HG02623 (cell line): ENCODE data around the gene PSMG4.
"Not testable (repeated sequence)": the region's sequence is repeated elsewhere in the genome, so short reads cannot be mapped to it uniquely, and the experiment has no call there.

Experiments used
- ATAC-seq: cut with Tn5 transposase; IDR thresholded peaks from one replicate; pipeline ENCODE4 v1.9.1; 2021; ENCODE audit warnings: moderate library complexity; ENCODE audit not compliant: unreplicated experiment

Gene PSMG4

DNA sequence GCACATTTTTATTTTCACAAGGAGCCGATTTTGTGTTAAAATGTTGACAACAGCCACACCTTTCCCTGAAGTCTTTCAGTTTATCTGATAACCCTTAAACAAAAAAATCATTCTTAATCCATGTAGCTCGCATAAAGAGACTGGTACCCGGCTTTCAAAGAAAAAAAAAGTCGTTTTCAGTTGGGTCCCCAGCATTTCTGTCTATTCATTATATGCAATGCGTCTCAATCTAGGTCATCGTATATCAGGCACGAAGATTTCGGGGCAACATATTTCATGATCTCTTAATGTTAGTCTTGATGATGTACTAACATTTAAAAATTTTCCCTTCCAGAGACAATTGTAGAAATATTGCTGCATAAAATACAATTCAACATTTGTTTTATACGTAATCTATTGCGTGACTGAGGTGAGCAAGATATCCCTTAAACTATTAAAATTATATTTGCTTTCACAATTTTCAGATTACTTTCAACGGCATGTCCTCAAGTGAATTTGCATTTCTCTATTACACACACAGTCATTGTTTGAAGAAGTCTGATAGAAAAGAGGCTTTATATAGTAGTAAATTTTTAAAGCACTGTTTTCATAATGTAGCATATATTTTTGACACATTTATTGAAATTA, 28.4 kb upstream of the PSMG4 start:
- ATAC-seq, result no peak

DNA sequence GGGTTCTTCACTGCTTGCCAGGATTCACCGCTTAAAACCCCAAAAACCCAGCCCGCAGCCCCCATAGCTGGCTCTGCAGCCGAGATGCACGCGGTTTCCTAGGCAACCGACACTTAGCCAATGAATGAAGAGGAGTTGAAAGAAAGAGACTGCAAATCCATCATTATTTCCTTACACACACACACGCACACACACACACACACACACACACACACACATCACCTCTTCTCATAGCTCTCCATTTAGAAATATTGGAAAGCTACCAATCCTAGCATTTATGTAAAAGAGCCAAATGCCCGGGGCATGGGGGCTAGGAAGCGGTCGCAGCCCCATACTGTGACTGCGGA, 27.9 kb upstream of the PSMG4 start:
- no peak for ATAC-seq

DNA sequence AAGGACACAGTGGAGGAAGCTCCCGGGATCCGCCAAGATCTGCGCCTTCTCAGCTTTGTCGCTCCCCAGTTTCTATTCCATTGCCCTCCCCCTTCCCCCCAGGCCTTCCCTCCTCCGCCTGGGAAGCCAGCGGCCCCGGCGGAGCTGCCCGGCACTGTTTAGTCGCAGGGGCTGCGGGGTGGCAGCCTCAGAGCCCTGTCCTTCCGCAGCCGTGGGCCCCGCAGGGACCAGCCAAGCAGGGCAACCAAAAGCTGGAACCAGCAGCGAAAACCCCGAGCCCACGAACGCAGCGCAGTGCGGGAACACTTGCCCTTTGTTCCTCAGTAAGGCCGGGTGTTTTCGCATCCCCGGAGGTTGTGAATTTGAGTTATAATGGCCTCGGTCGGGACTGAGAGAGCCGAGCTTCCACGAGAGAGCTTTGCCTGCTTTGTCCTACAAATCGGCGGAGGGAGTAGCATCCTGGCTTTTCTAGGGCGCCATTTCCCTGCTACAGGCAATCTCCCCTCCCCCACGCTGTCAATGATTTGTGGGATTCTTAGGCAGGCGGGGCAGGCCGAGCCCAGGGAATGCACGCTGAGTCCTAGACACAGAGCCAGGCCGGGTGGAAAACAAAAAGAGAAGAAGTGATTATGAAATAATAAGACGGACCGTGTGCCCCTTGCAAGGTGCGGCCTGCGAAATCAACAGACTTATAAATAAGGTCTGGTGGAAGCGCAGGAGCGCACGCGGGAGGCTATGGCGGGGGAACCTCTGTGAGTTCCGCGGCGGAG, 27.3 kb upstream of the PSMG4 start:
- ATAC-seq, result no peak

DNA sequence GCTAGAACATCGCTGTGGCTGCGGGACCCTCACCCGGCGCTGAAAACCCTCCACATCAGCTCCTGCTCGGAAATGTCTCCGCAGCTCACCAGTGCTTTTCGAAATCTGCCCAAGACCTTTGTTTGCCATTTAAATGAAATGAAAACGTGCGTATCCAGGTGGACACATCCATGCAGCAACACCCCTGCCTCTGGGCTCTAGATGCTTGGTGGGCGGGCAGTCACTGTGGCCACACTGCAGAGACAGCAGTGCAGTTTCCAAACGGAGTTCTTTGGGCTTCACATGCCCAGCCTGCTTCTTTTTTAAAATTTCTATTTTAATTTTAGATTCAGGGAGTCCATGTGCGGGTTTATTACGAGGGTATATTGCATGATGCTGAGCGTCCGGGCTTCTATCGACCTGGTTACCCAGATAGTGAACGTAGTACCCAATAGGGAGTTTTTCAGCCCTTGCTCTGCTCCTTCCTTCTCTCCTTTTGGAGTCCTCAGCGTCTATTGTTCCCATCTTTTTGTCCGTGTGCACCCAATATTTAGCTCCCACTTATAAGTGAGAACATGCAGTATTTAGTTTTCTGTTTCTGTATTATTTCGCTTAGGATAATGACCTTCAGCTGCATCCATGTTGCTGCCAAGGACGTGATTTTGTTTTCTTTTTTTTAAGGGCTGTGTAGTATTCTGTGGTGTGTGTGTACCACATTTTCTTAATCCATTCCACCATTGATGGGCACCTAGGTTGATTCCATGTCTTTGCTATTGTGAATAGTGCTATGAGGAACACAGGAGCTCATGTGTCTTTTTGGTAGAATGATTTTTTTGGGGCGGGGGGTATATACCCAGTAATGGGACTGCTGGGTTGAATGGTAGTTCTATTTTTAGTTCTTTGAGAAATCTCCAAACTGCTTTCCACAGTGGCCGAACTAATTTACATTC, 26.5 kb upstream of the PSMG4 start:
- ATAC-seq, result no peak

DNA sequence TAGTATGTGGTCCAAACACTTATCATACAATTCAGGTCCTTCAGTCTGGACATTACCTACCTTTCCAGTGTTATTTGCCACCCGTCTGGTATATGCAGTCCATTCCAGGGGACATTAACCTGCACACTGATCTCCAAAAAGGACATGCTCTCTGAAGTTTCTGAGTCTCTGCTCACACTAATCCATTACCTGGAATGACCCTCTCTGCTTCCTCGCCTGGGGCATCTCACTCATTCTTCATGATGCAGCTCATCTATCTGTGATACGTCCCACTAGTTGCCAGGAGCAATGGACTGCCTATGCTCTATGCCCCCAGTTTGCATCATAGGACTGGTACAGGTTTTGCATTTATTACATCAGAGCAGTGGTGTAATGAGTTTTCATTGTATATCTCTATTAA, 25.4 kb upstream of the PSMG4 start:
- no peak for ATAC-seq

DNA sequence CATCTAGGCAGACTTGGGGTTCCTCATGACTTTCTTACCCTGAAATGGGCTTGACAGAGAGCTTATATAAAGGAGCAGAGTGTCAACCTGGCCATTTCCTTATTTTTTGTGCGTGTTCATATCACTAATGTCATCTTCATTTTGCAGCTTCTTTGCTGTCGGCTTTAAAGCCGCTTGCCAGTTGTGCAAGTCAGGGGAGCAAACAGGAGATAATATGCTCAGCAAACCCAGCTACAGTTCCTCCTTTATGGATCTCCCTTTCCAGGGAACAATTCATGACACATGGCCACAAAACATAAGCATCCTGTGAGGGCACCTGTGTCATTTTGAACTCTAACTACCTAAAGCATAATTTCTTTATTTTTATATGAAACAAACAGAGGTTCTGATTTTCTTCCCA, 24.8 kb upstream of the PSMG4 start:
- ATAC-seq, result no peak

DNA sequence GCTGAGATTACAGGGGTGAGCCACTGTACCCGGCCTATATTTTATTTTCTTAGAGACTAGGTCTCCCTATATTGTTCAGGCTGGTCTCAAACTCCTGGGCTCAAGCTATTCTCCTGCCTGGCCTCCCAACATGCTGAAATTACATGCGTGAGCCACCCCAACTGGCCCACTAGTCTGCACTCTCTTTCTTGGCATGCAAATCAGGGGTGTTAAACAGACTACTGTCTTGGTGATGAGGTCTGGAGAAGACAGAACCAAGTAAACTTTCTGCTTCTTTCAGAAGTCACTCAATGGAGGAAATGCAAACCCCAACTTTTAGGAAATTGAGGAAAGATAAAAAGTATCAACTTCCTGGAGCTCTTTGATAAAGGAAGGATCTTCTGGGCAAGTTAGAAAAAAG, 23.3 kb upstream of the PSMG4 start:
- ATAC-seq, result no peak

DNA sequence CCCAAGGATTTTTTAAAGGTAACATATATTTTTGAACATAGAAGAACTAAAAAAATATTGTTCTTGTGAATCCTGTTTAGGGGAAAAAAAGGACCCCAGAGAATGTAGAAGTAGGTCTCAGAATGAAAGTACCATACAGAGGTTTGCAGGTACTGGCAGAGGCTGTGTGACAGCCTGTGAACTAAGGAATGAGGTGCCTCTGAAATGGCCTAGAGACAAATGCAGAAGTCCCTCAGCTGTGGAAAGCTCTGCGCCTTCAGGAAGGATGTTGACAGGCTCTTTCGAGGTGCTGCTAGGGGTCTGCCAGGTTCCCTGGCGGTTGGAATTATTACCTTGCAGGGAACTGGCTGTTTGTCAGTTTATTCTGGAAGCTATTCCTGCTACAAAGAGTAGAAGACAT, 22.7 kb upstream of the PSMG4 start:
- no peak for ATAC-seq

DNA sequence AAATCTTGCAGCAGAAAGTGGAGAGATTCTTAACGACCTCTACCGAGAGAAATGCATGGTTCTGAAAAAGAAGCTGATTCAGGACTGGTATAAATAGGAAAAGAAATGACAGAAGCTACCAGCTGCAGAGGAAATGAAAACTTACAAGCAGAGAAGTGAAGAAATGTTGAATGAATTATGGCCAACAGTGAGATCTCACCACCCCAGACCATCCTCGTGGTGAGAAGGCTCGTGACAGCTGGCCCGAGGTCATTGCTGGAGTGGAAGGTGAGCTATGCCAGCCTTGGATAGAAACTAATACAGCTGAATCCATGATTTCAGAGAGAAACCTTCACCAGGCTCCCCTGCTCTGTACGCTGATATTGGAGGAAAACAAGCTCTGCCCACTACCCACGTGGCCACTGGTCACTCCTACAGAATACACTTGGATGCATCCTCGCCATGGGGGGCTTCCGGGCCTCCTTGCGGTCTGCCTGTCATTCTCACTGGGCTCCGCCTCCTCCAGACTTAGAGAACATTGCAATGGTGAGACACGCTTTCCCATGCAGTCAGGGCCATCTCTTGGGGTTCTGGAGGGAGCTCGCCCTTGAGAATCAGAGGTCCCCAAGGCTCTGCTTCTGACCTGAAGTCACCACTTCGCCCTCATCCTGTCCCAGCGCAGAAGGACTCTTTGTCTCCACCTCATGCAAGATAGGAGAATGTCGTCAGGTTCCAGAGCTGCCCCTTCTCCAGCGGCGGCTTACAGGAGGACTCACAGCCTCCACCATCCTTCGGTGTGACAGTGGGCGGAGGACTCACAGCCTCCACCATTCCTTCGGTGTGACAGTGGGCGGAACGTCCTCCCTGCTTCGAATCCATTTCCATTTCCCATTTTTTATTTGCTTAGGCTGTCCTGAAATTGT, 20.7 kb upstream of the PSMG4 start:
- no peak for ATAC-seq

DNA sequence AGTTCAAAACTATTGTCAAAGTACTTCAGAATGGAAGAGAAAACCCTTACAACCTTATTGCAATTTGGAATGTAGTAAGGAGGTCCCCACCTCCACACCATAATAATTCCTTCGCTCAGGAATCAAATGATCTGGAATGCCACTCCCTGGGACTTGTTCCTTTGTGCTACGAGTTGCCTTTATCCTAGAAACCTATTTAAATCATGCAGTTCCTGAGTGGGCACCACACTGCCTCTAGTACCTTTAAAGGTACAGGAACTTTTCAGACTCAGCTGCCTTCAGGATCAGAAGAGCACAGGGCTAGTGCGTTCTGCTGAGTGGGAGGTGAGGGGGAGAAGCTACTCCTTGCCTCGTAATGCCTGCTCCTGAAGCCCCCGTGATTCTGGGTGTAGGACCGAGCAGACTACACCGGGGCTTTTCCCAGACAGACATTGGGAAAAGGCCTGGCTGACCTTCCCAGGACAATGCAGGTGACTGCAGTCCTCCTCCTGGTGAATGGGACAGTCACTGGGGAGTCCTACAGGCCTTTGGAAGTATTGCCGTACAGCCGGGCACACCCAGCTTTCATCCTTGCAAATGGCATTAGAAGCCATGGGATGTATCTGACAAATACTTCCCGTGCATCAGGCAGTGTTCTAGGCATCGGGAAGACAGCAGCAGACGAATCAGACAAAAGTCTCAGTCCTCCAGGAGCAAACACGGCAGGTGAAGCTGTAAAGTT, 19.5 kb upstream of the PSMG4 start:
- ATAC-seq, result no peak

DNA sequence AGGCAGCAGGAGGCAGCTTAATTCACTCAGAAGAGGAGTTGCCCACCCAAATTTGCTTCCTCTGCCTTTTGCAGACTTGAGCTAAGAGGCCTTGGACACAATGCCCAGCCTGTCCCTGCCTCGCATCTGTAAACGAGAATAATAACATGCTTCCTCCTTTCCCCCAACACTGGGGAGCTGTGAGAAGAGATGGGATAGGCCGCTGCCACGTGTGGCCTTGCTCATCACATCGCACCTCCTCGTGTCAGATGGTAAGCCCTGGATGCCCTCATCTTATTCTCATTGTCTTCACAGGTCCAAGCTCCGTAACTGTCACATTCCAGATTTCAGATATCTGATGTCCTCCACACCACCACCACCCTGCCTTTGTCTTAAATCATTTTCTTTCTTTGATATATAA, 18.2 kb upstream of the PSMG4 start:
- no peak for ATAC-seq

DNA sequence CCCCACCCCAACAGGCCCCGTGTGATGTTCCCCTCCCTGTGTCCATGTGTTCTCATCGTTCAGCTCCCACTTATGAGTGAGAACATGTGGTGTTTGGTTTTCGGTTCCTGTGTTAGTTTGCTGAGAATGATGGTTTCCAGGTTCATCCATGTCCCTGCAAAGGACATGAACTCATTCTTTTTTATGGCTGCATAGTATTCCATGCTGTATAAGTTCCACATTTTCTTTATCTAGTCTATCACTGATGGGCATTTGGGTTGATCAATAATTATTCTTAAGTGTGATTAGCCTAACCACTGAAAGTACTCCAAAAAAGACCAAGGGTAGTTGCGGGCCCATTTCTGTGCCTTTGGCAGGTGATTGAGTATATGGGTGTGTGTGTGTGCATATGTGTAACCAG, 17.0 kb upstream of the PSMG4 start:
- not testable (repeated sequence) for ATAC-seq

DNA sequence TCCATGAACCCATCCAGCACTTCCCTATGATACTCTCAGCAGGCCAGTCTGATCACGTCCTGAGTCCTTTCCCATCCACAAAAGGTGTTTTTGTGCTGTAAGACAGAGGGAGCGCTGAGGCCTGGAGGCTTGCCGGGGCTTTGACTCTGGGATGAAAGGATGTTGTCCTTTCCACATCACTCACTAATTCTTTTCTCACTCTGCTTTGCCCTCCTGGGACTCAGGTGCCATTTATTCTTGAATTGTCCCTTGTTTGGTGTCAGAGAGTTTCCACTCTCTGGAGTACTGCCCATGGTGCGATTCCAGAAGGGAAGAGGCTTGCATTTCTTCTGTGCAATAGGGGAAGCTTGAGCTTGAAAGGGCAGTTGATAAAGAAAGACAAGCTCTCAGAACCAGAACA, 16.0 kb upstream of the PSMG4 start:
- ATAC-seq, result no peak

DNA sequence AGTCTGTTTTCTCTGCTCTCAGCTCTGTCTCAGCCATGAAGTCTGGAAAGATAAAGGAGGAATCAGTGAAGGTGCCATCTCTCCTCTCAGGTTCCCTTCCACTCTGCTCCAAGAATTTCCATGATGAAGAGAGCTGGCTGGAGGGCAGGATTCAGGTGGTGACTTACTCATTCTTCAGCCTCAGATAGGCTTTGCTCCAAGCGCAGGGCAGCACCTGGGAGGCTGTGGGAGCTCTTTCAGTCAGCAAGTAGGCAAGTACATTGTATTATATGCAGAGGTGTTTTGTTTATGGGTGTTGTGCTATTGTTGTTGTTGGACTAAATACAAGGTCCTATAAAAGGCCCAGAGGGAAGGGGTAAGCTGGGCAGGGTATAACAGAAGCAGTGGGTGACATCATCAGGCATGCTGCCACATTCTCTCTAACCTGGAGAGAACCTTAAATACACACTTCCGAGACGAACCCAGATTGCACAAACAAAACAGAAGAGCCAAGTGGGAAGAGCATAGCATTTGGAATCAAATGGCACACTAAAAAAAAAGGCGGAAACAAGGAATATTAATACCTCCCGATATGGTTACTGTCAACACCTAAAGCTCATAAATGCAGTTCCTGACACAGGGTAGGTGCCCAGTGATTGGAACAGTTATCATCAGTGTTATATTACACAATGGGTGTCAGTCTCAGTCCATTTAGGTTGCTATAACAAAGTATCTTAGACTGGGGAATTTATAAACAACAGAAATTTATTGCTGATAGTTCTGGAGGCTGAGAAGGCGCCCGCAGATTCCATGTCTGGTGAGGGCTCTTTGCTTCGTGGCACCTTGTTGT, 14.5 kb upstream of the PSMG4 start:
- ATAC-seq, result no peak

DNA sequence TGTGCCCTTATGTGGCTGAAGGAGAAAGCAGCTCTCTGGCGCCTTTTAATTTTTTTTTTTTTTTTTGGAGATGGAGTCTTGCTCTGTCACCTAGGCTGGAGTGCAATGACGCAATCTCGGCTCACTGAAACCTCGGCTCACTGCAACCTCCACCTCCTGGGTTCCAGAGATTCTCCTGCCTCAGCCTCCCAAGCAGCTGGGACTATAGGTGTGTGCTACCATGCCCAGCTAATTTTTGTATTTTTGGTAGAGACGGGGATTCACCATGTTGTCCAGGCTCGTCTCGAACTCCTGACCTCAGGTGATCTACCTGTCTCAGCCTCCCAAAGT, 13.9 kb upstream of the PSMG4 start:
- not testable (repeated sequence) for ATAC-seq

DNA sequence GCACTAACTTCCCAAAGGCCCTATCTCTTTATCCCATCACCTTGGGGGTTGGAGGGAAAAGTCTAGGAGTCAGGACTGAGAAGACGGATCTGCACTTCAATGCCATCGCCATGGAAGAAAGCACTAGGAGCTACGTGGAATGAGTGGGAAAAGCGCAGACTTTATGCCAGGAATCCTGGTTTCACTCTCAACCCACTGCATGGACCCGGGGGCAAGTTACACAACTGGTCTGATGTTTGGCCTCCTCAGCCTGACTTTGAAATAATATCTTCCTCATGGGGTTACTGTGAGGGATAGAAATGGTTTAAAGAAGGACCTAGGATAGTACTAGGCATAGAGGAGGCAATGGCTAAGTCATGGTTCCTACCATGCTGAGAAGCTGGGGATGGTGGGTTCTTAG, 13.5 kb upstream of the PSMG4 start:
- no peak for ATAC-seq

DNA sequence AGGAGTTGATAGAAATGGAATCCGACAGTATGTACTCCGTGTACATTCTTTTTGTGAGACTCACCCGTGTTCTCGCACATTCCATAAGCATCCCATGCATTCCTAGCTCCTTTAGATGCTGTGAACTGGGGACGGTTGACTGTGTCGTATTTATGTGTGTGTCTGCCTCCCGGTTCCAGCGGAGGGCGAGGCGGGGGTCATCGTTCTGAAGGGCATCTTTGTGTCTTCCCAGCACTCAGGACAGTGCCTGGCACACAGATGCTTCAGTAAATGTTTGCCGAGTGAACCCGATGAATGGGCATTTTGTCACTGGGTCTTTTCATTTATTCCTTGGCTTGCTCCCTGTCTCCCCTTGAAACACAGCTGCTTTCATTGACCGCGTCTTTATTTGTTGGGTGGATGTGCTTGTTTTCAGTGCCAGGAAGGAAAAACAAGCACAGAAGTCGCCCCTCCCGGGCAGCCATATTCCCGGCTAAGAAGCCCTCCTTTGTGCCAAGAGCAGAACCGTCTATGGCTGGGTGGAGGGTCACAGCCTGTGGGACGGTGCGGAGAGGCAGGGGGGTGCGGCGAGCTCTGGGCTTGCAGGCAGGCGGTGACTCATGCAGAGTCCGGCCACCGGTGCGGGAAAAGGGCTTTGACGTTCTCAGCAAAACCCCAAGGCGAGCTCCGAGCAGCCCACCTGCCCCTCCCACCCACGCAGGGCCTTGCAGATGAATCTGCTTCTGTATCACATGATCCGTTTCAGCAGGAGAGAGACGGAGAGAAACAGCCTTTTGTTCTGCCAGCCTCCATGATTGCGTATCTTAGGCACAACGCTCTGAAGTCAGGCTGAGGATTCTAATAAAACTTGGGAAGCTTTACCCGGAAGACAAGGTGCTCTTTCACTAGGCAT, 11.2 kb upstream of the PSMG4 start:
- ATAC-seq, result no peak

DNA sequence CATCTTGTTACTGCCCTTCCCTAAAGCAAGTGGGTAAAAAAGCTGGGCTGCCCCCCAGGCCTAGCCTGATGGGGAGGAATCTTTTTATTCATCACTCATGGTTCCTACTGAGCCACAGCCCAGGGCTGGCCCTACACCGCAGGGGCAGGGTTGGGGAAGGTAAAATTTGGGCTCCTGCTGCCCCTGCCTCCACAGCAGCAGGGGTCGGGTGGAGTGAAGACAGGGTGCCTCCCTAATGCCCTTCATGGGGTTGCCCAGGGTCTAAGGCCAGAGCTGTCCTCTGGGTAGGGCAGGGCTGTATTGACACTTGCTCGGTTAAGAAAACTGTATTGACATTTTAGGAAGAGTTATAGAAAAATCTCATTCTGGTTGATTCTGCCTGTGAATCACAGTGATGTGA, 8.9 kb upstream of the PSMG4 start:
- no peak for ATAC-seq
